HuH-7 (cell line): ENCODE results near the gene TRDMT1.
"Not testable (repeated sequence)": the region's sequence is repeated elsewhere in the genome, so short reads cannot be mapped to it uniquely, and the experiment has no call there.

ENCODE experiments used
- DNase-seq: peaks from one replicate; pipeline ENCODE4 v3.0.0; 2011; ENCODE audit warnings: low spot score

TRDMT1 gene

DNA sequence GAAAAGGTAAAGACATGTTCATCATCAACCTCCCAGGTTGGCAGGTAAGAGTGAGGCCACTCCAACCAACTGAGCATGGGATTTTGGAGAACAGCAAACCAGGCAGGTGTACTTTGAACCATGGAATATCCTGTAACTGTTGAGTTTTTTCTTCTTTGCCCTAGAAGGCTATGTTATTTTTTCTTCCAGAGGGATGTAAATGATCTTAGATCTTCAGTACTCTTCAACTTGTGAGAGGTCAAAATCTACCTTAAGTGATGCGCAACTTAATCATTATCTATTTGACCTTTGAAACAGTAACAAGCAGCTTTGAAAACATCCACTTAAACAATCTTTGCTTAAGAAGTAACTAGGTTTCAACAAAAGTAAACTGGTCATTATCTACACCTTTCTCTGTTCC, 71.7 kb downstream of the TRDMT1 start, which contains the start of gene CUBN:
TSS of gene CUBN (minus strand) at position 71 of the 400 bp plus-strand sequence. CDS start at position 25, 46 bp downstream.
- no peak for DNase-seq

GRCh38 chr10:17128261-17128660, 73.2 kb downstream of the TRDMT1 start:
- no peak for DNase-seq

DNA sequence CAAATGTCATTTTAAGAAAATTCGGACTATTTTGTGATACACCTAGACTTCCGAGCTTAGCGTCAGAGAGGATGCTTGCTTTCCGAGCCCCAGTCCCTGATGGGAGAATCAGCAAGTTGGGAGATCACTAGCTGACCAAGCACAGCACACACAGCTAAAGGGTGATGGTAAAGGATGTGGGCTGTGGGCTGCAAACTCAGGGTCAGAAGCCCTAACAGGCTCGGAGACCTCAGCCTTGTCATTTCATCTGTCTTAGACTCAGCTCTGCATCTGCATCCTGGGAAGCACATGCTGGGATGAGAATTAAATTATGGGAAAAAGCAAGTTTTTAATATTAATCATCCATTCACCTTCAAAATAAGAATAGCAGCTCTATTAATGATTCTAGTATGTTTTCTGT, 75.1 kb downstream of the TRDMT1 start:
- DNase-seq = no peak

GRCh38 chr10:17125206-17125893, 76.1 kb downstream of the TRDMT1 start:
- no peak for DNase-seq

GRCh38 chr10:17123961-17124360, 77.5 kb downstream of the TRDMT1 start:
- no peak for DNase-seq

DNA sequence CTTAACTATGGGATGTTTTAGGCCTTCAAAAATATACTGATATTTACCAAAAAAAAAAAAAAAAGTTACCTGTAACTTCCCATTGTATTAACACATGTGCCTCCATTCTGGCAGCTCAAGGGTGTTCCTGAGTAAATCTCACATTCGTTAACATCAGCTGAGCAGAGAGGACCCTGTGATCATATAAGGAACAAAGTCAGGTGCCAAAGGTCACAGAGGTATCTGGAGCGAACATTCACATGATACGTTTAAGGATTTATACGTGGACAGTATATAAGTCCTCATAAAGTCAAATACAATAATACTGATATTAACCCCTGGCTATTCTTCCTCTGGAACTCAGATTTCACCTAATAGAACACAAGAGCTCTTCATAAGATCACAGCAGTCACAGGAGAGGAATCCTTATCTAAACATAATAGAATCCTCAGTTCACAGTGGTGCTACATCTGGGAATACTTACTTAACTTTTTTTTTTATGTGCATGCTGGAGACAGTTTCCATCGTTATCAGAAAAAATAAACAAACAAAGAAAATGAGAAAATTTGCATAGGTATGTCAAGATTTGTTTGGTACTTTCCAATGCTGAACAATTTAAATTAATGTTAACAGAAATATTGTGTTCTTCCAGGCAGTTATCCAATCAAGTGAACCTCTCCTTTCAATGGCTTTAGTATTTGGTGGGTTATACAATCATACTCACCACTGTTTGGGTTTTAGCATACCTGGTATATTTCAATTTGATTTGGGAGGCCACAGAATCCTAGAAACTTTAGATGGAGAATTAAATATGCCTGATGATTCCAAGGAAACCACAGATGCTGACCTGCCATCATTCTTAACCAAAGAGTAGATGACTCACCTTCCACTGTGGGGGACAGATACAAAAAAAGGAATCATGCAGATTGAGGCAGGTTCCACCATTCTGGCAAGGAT, 78.5 kb downstream of the TRDMT1 start:
- no peak for DNase-seq

DNA sequence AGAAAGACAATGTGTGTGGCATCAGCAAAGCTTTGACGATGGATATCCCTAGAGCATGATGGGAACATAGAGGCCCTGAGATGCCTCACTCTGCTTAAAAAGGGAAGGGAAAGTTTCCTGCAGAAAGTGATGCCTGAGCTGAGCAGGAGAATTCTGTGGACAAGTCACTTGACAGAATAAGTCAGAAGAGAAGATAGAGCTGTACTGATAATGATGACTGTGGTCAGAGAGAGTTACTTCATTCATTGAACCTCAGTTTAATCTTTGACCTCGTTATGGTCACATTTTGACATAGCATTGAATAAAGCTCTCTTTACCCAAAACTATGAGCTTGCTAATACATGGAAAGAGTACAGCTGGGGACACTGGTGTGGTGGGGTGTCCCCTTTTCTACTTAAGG, 79.4 kb downstream of the TRDMT1 start:
- DNase-seq = no peak

DNA sequence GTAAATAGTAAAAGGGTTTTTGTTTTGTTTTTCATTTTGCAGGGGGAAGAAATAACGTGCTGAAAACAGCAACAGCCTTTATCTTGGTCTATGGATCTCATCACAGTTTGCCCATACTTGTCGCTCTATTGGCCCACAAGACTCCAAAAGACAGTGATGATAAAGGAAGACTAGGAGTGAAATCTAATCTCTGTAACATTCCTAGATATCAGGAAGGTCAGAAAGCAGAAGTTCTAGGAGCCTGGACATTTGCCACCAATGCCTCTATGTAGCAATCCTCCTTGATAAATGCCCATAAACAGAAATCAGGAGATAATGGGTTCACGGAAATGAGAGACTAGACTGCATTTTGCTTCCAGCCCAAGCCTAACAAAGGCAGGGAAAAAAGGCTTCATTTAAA, 80.8 kb downstream of the TRDMT1 start:
- DNase-seq = no peak

DNA sequence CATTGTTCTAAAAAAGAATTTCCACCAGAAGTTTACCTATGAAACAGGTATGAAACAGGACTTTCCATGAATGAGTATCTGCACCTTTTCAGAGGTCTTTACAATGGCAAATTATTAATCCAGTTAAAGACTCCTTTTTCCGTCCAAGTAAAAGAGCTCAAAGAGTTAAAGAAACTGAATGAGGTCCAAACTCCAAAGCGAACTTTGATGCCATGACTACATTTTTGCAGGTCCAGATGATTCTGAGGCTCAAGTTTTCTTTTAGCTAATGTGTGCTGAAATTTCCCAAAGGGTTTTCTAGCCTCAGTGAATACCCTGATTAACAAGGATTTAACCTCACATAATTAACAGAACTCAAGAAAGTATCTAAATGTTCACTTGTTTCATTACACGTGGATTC, 81.6 kb downstream of the TRDMT1 start:
- no peak for DNase-seq

- no peak for DNase-seq
These were observed 85.3 kb downstream of the TRDMT1 start for GRCh38 chr10:17116193-17116592.

DNA sequence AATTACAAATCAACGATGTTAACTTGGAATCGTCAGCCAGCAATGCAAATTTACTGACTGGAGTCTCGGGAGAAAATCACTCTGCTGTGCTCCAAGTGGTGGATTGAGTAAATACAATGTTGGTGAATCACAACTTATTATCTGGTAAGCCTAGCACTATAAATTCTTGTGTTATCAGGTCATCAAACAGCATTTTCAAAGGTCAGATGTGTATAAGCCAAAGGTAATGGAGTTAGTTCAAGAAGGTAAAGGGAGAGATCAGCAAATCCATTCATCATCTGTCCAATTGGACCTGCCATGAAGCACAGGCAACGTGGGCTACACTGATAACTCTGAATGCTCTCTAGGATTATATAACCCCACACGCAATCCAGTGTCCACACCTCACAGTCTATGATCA, 85.8 kb downstream of the TRDMT1 start:
- no peak for DNase-seq

DNA sequence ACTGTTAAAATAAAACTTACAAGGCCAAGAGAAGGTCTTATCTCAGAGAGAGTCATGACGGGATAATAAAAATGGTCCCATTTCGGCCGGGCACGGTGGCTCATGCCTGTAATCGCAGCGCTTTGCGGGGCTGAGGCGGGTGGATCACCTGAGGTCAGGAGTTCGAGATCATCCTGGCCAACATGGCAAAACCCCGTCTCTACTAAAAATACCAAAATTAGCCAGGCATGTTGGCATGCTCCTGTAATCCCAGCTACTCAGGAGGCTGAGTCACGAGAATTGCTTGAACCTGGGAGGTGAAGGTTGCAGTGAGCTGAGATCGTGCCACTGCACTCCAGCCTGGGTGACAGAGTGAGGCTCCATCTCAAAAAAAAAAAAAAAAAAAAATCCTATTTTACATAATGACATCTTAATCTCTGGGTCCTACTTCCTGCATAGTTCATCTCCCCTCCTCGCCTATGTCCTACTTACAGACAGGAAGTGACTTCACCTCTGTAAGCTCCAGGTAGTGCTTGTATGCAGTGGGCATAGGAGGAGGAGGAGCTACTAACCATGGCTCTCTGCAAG, 86.5 kb downstream of the TRDMT1 start:
- not testable (repeated sequence) for DNase-seq

DNA sequence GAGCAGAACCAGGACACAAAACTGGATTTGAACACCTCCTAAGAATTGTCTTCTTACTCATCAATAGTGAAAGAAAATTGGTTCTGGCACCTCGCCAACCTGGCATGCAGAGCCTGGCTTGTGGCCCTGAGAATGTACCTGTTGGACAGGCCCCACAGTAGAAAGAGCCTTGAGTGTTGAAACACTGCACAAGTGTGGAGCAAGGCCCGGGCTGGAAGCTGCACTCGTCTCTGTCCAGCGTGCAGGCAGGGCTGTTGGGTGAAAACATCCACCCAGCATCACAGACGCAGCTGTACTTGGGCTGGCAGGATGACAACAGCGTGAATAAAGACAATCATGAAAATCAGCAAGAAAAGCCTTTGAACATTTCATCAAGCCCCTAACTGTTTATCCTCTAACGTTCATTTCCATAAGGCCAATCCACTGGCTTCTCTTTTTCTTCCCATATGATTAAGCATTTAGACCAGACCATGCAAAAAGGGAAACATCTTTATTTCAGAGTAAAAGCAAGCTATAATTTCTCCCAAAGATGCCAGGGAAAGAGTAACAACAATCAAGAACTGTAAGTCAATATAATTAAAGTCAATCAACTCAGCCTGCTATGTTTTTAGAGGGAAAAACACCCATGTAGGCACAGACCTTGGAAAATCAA, 87.5 kb downstream of the TRDMT1 start:
- no peak for DNase-seq

- DNase-seq = no peak
These were observed 88.1 kb downstream of the TRDMT1 start for GRCh38 chr10:17113346-17113745.

GRCh38 chr10:17112566-17112965, 88.9 kb downstream of the TRDMT1 start:
- DNase-seq = no peak

- no peak for DNase-seq
These were observed 91.8 kb downstream of the TRDMT1 start for GRCh38 chr10:17109475-17110207.

DNA sequence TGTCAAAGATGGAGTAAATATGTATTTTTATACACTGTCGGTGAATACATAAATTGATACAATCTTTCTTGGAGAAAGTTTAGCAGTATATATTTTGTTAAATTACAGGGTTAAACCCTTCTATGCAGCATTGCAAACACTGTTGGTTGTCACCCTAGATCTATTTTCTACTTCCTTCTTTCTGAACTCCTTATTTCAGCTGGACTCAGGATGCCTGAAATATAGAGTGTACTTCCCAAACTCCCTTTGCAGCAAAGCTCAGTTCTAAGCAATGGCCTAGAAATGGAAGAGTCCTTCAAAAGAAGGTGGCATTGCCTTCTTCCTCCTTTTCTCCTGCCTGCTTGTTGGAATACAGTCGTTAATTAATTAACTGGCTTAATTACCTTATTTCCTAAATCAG, 92.4 kb downstream of the TRDMT1 start:
- no peak for DNase-seq

DNA sequence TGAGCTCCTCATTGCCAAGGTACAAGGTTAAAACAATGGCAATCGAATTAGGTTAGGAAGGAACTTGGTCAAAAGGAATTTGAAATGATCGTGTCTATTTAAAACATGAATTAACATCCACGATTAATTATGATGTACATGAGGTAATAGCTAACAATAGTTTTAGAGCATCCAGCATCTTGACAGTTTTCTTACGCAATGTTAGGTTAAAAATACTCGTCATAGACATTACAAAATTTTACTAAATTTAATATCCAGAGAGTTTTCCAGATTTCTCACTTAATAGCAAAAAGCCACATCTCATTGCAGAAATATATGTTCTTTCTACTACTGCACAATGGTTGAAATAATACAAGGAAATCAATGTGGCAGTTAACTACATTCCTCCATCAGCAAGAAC, 94.5 kb downstream of the TRDMT1 start:
- no peak for DNase-seq

DNA sequence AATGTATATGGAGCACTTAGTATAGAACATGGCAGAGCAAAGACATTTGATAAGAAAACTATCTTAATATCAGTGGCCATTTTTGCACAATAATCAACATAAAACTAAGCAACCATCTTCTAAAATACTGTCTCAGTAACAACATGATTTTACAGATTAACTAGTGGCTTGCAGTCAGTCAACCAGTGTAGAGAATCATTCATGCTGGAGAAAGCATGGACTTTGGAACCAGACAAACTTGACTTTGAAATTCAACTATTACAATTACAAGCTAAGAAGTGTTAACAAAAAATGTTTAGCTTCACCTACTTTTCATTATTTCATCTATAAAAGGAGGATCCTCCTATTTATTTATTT, 99.6 kb downstream of the TRDMT1 start:
- no peak for DNase-seq

- no peak for DNase-seq
These were observed 100.1 kb downstream of the TRDMT1 start for GRCh38 chr10:17101257-17101909.

GRCh38 chr10:17100586-17100985, 100.9 kb downstream of the TRDMT1 start:
- DNase-seq = no peak
